ENCODE measurements around the gene PDZD7.
A peak's percentile ranks its signal among the peaks of the same experiment; 100 is the strongest.

The PDZD7 gene

DNA sequence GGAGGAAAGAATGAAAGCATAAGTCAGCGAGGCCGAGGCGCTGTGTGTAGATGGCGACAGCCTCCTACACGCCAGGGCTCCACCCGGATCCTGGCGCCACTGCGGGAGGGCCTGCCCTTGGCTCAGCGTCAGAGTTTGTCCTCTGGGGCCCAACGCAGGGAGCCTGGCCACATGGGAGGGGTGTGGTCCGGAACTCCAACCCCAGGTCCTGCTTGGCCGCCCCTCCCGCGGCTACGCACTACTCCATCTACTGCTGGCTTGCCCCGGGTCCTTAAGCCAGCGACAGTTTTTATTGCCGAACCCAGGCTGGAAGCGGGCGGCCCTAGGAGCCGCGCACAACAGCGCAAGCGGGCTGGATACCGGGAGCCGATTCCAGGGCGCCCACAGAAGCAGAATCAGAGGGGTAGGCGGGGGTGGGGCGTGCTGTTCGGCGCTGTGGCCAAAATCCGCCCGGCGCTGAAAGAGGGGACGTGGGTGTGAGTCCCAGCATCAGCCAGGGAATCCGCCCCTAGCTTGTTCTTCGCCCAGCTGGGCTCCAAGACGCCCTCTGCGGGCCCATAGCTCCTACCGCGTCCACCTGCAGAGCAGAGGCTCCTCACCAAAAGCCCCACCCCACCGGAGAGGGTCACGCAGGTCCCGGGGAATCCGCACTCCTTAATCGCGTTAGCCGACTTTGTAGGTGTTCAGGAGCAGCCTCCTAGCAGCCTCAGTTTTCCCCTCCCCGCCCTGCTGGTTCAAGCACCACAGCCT lies 35.4 kb upstream of the PDZD7 start (continued):
- TF ChIP-seq ZNF423 (tag by site-specific recombination; IDR thresholded peaks at IDR 0.05) (peak; percentile 90), ZNF837 (tag by site-specific recombination; IDR thresholded peaks at IDR 0.05) (0 out of 2 replicates have a peak, but pooled peaks have one; percentile 20), GLIS2 (tag by site-specific recombination; IDR thresholded peaks at IDR 0.05) (peak; percentile 96), ZSCAN30 (tag by site-specific recombination; IDR thresholded peaks at IDR 0.05) (peak; percentile 61), GLIS1 (tag by site-specific recombination; IDR thresholded peaks at IDR 0.05) (peak; percentile 97), ZNF560 (tag by site-specific recombination; IDR thresholded peaks at IDR 0.05; ENCODE audit: borderline replicate concordance) (no peak), EGR2 (tag by site-specific recombination; IDR thresholded peaks at IDR 0.05; ENCODE audit: low read depth) (peak; percentile 96), ZNF211 (tag by site-specific recombination; IDR thresholded peaks at IDR 0.05; ENCODE audit: low read depth) (no peak), ZNF521 (tag by site-specific recombination; IDR thresholded peaks at IDR 0.05) (no peak), KLF8 (tag by site-specific recombination; IDR thresholded peaks at IDR 0.05) (peak; percentile 90), ZBTB21 (tag by site-specific recombination; IDR thresholded peaks at IDR 0.05) (0 out of 2 replicates have a peak, but pooled peaks have one; percentile 28), ZNF214 (tag by site-specific recombination; IDR thresholded peaks at IDR 0.05; ENCODE audit: borderline replicate concordance) (no peak), ZNF830 (tag by site-specific recombination; IDR thresholded peaks at IDR 0.05; ENCODE audit: low read depth) (no peak), ZNF555 (tag by site-specific recombination; conservative IDR thresholded peaks at IDR 0.05) (no peak), ZSCAN23 (tag by site-specific recombination; IDR thresholded peaks at IDR 0.05) (no peak), WT1 (tag by site-specific recombination; IDR thresholded peaks at IDR 0.05) (peak; percentile 31; the same call in 1 of the 2 replicates), ZNF394 (tag by site-specific recombination; IDR thresholded peaks at IDR 0.05; ENCODE audit: borderline replicate concordance) (peak; percentile 56; the same call in 1 of the 2 replicates), BCL11B (tag by site-specific recombination; IDR thresholded peaks at IDR 0.05; ENCODE audit: low read depth) (0 out of 2 replicates have a peak, but pooled peaks have one; percentile 69), ZNF843 (tag by site-specific recombination; IDR thresholded peaks at IDR 0.05) (peak; percentile 60; the same call in 1 of the 2 replicates), ZNF561 (tag by site-specific recombination; IDR thresholded peaks at IDR 0.05; ENCODE audit: borderline replicate concordance) (no peak), KLF16 (tag by site-specific recombination; IDR thresholded peaks at IDR 0.05) (peak; percentile 78), ZNF239 (tag by site-specific recombination; IDR thresholded peaks at IDR 0.05) (0 out of 2 replicates have a peak, but pooled peaks have one; percentile 5), TCF7L2 (IDR thresholded peaks at IDR 0.05; ENCODE audit: borderline replicate concordance, low read depth, low read length) (no peak), GLI4 (tag by site-specific recombination; IDR thresholded peaks at IDR 0.05) (no peak), ZNF629 (tag by site-specific recombination; IDR thresholded peaks at IDR 0.05) (peak; percentile 73), ZNF10 (tag by site-specific recombination; IDR thresholded peaks at IDR 0.05) (peak; percentile 95), ZBTB7A (tag by site-specific recombination; IDR thresholded peaks at IDR 0.05; ENCODE audit: low read depth) (0 out of 2 replicates have a peak, but pooled peaks have one; percentile 42), REPIN1 (tag by site-specific recombination; IDR thresholded peaks at IDR 0.05; ENCODE audit: low read depth) (0 out of 2 replicates have a peak, but pooled peaks have one; percentile 35), ZFP3 (tag by site-specific recombination; IDR thresholded peaks at IDR 0.05; ENCODE audit: low read depth) (no peak), ZNF544 (tag by site-specific recombination; IDR thresholded peaks at IDR 0.05) (no peak), SP3 (tag by site-specific recombination; IDR thresholded peaks at IDR 0.05) (peak; percentile 78), ZNF660 (tag by site-specific recombination; IDR thresholded peaks at IDR 0.05) (peak; percentile 49; the same call in 1 of the 2 replicates), ZBTB1 (tag by site-specific recombination; IDR thresholded peaks at IDR 0.05) (no peak)
- TF ChIP-seq, protein P1, sequence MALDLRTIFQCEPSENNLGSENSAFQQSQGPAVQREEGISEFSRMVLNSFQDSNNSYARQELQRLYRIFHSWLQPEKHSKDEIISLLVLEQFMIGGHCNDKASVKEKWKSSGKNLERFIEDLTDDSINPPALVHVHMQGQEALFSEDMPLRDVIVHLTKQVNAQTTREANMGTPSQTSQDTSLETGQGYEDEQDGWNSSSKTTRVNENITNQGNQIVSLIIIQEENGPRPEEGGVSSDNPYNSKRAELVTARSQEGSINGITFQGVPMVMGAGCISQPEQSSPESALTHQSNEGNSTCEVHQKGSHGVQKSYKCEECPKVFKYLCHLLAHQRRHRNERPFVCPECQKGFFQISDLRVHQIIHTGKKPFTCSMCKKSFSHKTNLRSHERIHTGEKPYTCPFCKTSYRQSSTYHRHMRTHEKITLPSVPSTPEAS (tag by site-specific recombination; IDR thresholded peaks at IDR 0.05): 0 out of 2 replicates have a peak, but pooled peaks have one; percentile 8
- TF ChIP-seq, protein P2, sequence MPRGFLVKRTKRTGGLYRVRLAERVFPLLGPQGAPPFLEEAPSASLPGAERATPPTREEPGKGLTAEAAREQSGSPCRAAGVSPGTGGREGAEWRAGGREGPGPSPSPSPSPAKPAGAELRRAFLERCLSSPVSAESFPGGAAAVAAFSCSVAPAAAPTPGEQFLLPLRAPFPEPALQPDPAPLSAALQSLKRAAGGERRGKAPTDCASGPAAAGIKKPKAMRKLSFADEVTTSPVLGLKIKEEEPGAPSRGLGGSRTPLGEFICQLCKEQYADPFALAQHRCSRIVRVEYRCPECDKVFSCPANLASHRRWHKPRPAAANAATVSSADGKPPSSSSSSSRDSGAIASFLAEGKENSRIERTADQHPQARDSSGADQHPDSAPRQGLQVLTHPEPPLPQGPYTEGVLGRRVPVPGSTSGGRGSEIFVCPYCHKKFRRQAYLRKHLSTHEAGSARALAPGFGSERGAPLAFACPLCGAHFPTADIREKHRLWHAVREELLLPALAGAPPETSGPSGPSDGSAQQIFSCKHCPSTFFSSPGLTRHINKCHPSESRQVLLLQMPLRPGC (tag by site-specific recombination; IDR thresholded peaks at IDR 0.05): peak; percentile 25; the same call in 1 of the 2 replicates
- TF ChIP-seq, protein P3, sequence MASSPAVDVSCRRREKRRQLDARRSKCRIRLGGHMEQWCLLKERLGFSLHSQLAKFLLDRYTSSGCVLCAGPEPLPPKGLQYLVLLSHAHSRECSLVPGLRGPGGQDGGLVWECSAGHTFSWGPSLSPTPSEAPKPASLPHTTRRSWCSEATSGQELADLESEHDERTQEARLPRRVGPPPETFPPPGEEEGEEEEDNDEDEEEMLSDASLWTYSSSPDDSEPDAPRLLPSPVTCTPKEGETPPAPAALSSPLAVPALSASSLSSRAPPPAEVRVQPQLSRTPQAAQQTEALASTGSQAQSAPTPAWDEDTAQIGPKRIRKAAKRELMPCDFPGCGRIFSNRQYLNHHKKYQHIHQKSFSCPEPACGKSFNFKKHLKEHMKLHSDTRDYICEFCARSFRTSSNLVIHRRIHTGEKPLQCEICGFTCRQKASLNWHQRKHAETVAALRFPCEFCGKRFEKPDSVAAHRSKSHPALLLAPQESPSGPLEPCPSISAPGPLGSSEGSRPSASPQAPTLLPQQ (tag by site-specific recombination; IDR thresholded peaks at IDR 0.05): peak; percentile 95
